ENCODE measurements around the gene ZCCHC9.
"Not testable (repeated sequence)": the region's sequence is repeated elsewhere in the genome, so short reads cannot be mapped to it uniquely, and the experiment has no call there.

ZCCHC9 gene

DNA sequence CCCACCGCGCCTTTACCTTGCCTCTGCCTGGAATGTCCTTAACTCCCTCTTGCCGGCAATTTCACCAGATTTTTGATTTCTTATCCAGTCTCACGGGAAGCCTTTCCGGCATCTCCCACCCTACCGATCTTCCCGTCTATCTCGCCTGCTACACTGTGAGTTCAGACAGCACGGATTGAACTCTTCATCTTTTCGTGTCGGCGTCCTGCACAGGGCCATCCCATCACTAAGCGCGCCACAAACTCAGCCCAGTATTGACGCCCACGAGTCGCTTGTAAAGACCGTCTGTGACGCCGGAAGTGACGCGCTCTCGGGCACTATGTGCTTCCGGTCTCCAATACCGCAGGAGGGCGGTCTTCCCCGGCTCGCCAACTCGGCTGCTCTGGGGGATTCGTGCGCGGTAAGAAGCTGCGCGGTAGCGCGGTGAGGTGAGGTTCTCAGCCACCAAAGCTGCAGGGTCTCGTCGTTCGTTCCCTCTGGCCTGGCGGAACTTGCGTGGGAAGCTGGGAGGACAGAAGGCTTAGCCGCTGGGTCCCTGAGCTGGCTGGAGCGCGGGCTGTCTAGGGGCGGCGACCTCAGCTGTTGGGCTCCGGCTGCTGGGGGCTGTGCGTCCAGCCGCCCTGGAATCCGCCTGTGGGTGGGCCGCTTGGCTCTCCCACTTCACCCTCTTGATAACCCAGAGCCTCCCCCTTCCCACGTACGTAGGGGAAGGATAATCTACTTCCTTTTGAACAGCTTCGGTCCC, at the start of gene ZCCHC9:
TSS of gene ZCCHC9 (plus strand) at position 317 of the 745 bp plus-strand sequence. CDS start 3,171 bp downstream, outside the sequence.
- H3K27me3 Mint-ChIP-seq, result no peaks in the 10 kb centered on the region
- peaks cover 21% of the 10 kb centered on the region for H3K36me3 Mint-ChIP-seq (ENCODE audit: low read depth)
- no peaks in the 10 kb centered on the region for H3K9me3 Mint-ChIP-seq

GRCh38 chr5:81251922-81252321, 49.5 kb upstream of the ZCCHC9 start:
- intact Hi-C loops (cut with micrococcal nuclease), result no loop called here
- Mint-ChIP-seq H3K4me1 (ENCODE audit: low read depth) (no peaks in the 10 kb centered on the region), H3K27me3 (no peaks in the 10 kb centered on the region), H3K4me3 (no peak overlapping the region), H3K27ac (no peak overlapping the region), H3K36me3 (ENCODE audit: low read depth) (peaks cover 5% of the 10 kb centered on the region), H3K9me3 (no peaks in the 10 kb centered on the region)

More for the DNA sequence above, at the start of gene ZCCHC9:
- intact Hi-C loops (cut with micrococcal nuclease), result loop anchor here (5.0 kb wide), 3 partner anchors 451 to 976 kb away; partner anchors contain the start of genes ATG10, RPS23 and SSBP2
- H3K27ac Mint-ChIP-seq, result peak within 1 kb of the TSS; percentile 88
- H3K4me1 Mint-ChIP-seq (ENCODE audit: low read depth), result peaks cover 35% of the 10 kb centered on the region
- peak within 1 kb of the TSS; percentile 89 for H3K4me3 Mint-ChIP-seq

DNA sequence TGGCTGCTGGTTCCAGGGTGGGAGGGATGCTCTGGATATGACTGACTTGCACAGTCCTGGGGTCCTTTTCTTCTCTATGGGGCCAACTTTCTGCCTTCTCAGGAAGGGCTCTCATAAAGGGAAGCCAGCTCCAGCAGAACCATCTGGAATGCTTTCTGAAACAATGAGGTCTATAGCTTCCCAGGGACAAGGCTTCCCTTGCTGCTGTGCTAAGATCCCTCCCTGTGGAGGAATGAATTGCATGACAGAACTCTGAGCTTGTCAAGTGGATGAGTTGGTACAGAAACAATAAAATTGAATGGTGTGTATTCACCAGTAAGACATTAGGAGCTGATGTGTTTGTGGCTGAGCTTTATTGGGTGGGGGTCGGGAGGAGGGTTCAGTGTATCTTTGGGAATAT, 48.5 kb upstream of the ZCCHC9 start:
- H3K27me3 Mint-ChIP-seq, result no peaks in the 10 kb centered on the region
- H3K4me1 Mint-ChIP-seq (ENCODE audit: low read depth), result peaks cover 6% of the 10 kb centered on the region
- H3K36me3 Mint-ChIP-seq (ENCODE audit: low read depth), result peaks cover 5% of the 10 kb centered on the region
- intact Hi-C loops (cut with micrococcal nuclease), result no loop called here
- H3K27ac Mint-ChIP-seq, result no peak overlapping the region
- no peaks in the 10 kb centered on the region for H3K9me3 Mint-ChIP-seq
- H3K4me3 Mint-ChIP-seq, result no peak overlapping the region

DNA sequence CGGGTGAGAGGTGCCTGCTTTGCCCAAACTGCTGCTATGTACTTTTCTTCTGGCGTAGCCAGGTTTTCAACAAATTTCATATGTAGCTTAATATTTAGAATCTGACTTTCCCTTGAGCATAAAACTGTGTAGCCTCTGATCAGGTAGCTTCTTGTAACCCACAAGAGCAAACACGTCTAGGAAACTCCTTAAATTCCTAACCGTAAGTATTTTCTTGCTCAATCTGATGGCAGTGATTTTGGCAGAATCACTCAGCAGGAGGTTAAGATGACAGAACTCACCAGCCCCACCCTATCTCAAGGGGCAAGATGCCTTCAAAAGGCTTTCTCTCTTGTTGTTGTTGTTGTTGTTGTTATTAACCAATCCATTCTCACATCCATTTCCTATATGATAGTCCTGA, 47.5 kb upstream of the ZCCHC9 start:
- Mint-ChIP-seq H3K4me1 (ENCODE audit: low read depth) (peaks cover 13% of the 10 kb centered on the region), H3K9me3 (no peaks in the 10 kb centered on the region), H3K36me3 (ENCODE audit: low read depth) (peaks cover 5% of the 10 kb centered on the region), H3K4me3 (no peak overlapping the region), H3K27ac (no peak overlapping the region), H3K27me3 (no peaks in the 10 kb centered on the region)
- intact Hi-C loops (cut with micrococcal nuclease), result no loop called here

DNA sequence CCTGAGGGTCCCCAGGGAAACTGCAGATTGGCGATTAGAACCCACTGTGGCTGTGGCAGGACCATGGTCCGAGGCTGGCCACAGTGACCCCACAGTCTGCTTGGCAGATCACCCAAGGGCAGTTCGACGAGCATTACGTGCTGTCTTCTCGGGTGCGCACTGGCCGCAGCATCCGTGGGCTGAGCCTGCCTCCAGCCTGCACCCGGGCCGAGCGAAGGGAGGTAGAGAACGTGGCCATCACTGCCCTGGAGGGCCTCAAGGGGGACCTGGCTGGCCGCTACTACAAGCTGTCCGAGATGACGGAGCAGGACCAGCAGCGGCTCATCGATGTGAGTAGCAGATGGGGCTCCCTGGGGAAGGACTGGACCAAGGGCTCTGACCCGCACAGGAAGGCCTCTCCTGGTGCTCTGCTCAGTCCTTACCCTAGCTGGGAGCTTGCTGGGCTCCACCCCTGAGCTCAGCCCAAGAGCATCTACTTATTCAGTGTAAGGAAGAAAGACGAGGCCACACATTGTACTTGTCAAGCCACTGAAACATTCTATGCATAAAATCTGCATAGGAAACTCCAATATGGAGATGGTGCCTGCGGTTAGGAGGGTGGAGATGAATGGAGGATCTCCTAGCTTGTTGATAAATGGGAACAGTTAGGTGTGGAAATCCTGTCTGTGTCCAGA, 46.4 kb upstream of the ZCCHC9 start:
- H3K4me3 Mint-ChIP-seq, result no peak overlapping the region
- peaks cover 4% of the 10 kb centered on the region for H3K36me3 Mint-ChIP-seq (ENCODE audit: low read depth)
- H3K27ac Mint-ChIP-seq, result no peak overlapping the region
- peaks cover 7% of the 10 kb centered on the region for H3K9me3 Mint-ChIP-seq
- H3K4me1 Mint-ChIP-seq (ENCODE audit: low read depth), result peaks cover 13% of the 10 kb centered on the region
- H3K27me3 Mint-ChIP-seq, result no peaks in the 10 kb centered on the region
- intact Hi-C loops (cut with micrococcal nuclease), result no loop called here

DNA sequence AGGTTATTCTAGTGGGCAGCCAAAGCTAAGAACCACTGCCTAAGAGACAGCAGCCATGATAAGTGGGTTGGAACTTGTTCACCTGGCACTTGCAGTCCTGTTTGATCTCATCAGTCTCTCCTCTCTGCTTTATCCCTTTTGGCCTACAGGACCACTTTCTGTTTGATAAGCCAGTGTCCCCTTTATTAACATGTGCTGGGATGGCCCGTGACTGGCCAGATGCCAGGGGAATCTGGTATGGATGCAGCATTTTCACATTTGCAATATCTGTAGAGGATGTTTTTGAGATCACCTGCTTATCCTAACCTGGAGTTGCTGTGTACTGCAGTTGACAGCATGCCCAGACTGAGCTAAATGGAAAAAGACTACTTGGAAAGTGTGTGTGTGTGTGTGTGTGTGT, 44.6 kb upstream of the ZCCHC9 start:
- peaks cover 17% of the 10 kb centered on the region for H3K9me3 Mint-ChIP-seq
- H3K36me3 Mint-ChIP-seq (ENCODE audit: low read depth), result no peaks in the 10 kb centered on the region
- H3K4me1 Mint-ChIP-seq (ENCODE audit: low read depth), result peaks cover 13% of the 10 kb centered on the region
- no peak overlapping the region for H3K4me3 Mint-ChIP-seq
- intact Hi-C loops (cut with micrococcal nuclease), result no loop called here
- H3K27me3 Mint-ChIP-seq, result no peaks in the 10 kb centered on the region
- no peak overlapping the region for H3K27ac Mint-ChIP-seq

- H3K36me3 Mint-ChIP-seq (ENCODE audit: low read depth); H3K4me1 Mint-ChIP-seq (ENCODE audit: low read depth); H3K4me3 Mint-ChIP-seq; H3K27ac Mint-ChIP-seq; intact Hi-C loops (cut with micrococcal nuclease); H3K27me3 Mint-ChIP-seq: not testable (repeated sequence)
- H3K9me3 Mint-ChIP-seq, result peaks cover 28% of the 10 kb centered on the region
Observed at GRCh38 chr5:81262796-81263195, 38.6 kb upstream of the ZCCHC9 start.

- Mint-ChIP-seq H3K27ac (no peak overlapping the region), H3K9me3 (peaks cover 20% of the 10 kb centered on the region), H3K4me1 (ENCODE audit: low read depth) (peaks cover under 1% of the 10 kb centered on the region), H3K27me3 (no peaks in the 10 kb centered on the region), H3K4me3 (no peak overlapping the region), H3K36me3 (ENCODE audit: low read depth) (no peaks in the 10 kb centered on the region)
- intact Hi-C loops (cut with micrococcal nuclease), result no loop called here
Observed at GRCh38 chr5:81265101-81265500, 36.3 kb upstream of the ZCCHC9 start.

DNA sequence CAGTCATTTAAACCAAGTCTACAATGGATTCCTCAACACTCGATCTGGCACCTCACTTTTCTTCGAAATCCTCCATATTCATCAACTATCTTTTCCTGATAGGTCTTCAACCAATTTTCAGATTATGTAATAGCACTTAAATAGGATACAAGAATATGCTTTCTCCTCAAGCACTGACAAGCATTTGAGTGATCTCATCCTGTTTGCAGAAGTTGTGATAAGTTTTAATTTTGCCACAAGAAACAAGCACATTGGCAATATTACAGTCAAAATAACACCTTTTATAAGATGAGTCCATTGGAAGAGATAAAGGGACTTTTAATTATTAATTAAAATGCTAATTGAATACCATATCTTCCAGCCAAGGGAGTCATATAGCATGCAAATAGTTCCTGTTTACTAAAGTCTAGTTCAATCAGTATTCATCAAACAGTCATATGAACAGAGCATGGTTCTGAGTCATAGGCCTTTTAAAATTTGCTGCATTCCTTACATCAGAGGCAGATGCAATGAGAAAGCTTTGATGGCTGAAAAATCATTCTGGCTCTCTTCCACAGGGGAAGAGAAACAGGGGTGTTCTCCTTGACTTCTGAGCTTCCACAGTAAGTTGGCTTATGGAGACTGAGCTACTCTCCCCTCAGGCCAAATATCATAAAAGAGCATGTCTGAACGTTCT, 32.7 kb upstream of the ZCCHC9 start:
- Mint-ChIP-seq H3K4me1 (ENCODE audit: low read depth) (peaks cover 6% of the 10 kb centered on the region), H3K9me3 (peaks cover 29% of the 10 kb centered on the region), H3K27me3 (no peaks in the 10 kb centered on the region), H3K4me3 (no peak overlapping the region), H3K27ac (no peak overlapping the region), H3K36me3 (ENCODE audit: low read depth) (no peaks in the 10 kb centered on the region)
- intact Hi-C loops (cut with micrococcal nuclease), result no loop called here

DNA sequence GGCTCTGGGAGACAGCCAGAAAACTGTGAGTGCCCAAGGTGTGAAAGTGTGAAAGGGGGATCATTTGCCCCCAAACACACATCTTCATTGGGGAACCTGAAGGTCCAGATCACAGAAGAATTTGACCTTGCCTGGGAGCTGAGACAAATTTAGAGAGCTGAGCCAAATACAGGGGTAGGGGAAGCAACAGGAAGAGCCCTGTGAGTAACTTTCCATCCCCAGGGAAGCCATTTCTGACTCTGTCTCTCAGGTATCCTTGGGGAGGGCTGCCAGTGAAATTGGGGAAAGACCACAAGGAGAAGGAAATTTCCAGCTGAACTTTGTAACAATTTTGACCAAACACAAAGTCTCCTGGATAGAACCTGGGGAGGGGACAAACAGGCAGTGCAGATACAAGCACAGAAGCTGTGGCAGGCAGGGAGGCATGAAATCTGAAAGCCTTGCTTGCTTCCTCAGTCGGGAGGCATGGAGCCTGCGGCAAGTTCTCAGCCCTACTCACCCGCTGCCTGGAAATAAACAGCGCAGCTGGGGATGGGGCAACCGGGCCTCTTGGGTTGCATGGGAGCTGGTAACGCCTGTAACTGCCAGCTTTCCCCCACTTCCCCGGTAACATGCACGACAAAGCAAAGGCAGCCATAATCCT, 31.5 kb upstream of the ZCCHC9 start:
- no peaks in the 10 kb centered on the region for H3K27me3 Mint-ChIP-seq
- H3K4me1 Mint-ChIP-seq (ENCODE audit: low read depth), result peaks cover 6% of the 10 kb centered on the region
- no peak overlapping the region for H3K27ac Mint-ChIP-seq
- H3K4me3 Mint-ChIP-seq, result no peak overlapping the region
- H3K36me3 Mint-ChIP-seq (ENCODE audit: low read depth), result no peaks in the 10 kb centered on the region
- peaks cover 41% of the 10 kb centered on the region for H3K9me3 Mint-ChIP-seq
- intact Hi-C loops (cut with micrococcal nuclease), result no loop called here

DNA sequence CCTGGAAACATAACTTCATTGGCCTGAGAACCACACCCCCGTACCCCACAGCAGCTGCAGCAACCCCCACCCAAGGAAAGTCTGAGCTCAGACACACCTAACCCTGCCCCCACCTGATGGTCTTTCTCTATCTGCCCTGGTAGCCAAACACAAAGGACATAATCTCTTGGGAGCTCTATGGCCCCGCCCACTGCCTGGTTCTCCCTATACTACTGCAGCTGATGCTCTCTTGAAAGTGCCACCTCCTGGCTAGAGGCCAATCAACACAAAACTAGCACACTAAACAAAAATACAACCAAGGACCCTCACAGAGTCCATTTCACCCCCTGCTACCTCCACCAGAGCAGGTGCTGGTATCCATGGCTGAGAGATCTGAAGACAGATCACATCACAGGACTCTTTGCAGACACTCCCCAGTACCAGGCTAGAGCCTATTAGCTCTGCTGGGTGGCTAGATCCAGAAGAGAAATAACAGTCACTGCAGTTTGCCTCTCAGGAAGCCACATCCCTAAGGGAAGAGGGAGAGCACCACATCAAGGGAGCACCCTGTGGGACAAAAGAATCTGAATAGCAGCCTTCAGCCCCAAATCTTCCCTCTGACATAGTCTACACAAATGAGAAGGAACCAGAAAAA, 30.9 kb upstream of the ZCCHC9 start:
- H3K27me3 Mint-ChIP-seq; H3K36me3 Mint-ChIP-seq (ENCODE audit: low read depth); intact Hi-C loops (cut with micrococcal nuclease); H3K4me3 Mint-ChIP-seq; H3K4me1 Mint-ChIP-seq (ENCODE audit: low read depth); H3K27ac Mint-ChIP-seq: not testable (repeated sequence)
- H3K9me3 Mint-ChIP-seq, result peaks cover 47% of the 10 kb centered on the region

- Mint-ChIP-seq H3K27ac (no peak overlapping the region), H3K4me3 (no peak overlapping the region), H3K36me3 (ENCODE audit: low read depth) (no peaks in the 10 kb centered on the region), H3K4me1 (ENCODE audit: low read depth) (no peaks in the 10 kb centered on the region), H3K27me3 (no peaks in the 10 kb centered on the region), H3K9me3 (peaks cover 9% of the 10 kb centered on the region)
- intact Hi-C loops (cut with micrococcal nuclease), result no loop called here
Observed at GRCh38 chr5:81283976-81284375, 17.4 kb upstream of the ZCCHC9 start.

DNA sequence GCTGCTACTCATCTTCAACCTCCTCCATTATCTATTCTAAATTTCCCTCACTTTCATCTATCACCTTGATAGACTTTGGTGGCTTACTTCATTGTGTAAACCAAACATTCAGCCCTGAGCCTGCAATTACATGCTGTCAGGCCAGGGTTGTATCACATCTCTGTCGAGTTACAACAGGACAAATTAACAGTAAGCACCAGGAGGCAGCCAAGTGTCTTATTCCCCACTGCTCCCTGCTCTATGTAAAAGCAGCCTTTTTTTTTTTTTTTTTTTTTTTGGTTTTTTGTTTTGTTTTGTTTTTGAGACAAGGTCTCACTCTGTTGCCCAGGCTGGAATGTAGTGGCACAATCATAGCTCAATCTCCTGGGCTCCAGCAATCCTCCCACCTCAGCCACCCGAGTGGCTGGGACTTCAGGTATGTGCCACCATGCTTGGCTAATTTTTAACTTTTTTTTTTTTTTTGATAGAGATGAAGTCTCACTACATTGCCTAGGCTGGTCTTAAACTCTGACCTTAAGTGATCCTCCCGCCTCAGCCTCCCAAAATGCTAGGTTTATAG, 15.2 kb upstream of the ZCCHC9 start:
- Mint-ChIP-seq H3K27ac (no peak overlapping the region), H3K36me3 (ENCODE audit: low read depth) (no peaks in the 10 kb centered on the region), H3K4me1 (ENCODE audit: low read depth) (no peaks in the 10 kb centered on the region), H3K9me3 (no peaks in the 10 kb centered on the region), H3K4me3 (no peak overlapping the region), H3K27me3 (no peaks in the 10 kb centered on the region)
- intact Hi-C loops (cut with micrococcal nuclease), result no loop called here

Data from dendritic cell treated with granulocyte-macrophage colony-stimulating factor and Interleukin-4, amounts not matched to agents 40 ng/mL and 50 ng/mL, for 4 days (primary cell).